Kidney epithelial cell (primary cell): Measurements from ENCODE around the gene ADCY3. TPM values are rescaled to one million over a fixed set of nuclear protein-coding genes. Genes with fewer than 3 reads are reported as not detected.

Experiments
- DNase-seq: peaks from one replicate; pipeline ENCODE4 v3.0.0-alpha.2; 2010; ENCODE audit warnings: low read depth
- H3K27me3 ChIP-seq: 2 replicates; pipeline ENCODE4 v1.6.0; 2011; ENCODE audit warnings: low read length; ENCODE audit not compliant: control insufficient read depth, insufficient read depth
- H3K36me3 ChIP-seq: 2 replicates; pipeline ENCODE4 v1.5.1; 2011; ENCODE audit warnings: low read length; ENCODE audit not compliant: control insufficient read depth, insufficient read depth
- H3K4me3 ChIP-seq: 2 replicates; pipeline ENCODE4 v1.5.1; 2011; ENCODE audit warnings: low read depth, mild to moderate bottlenecking, control low read depth, low read length
- CTCF ChIP-seq: IDR thresholded peaks from 2 replicates; pipeline ENCODE4 v1.5.1; 2011; ENCODE audit warnings: mild to moderate bottlenecking, moderate library complexity, low read length, control low read depth, inconsistent platforms; ENCODE audit not compliant: insufficient read depth, poor library complexity, severe bottlenecking
- total RNA-seq: library from RNA; depleted of rRNA; stranded (reverse); fragments of >200 nt; gene quantifications from 2 replicates; pipeline ENCODE4 v1.2.3, GENCODE V29; 2015

ADCY3 gene
- total RNA-seq, 1 donor from 2014 or later: 24.5 TPM

GRCh38 chr2:24834733-24835395, 85.2 kb downstream of the ADCY3 start:
- Histone ChIP-seq H3K27me3 (no peaks in the 10 kb centered on the region), H3K36me3 (no peaks in the 10 kb centered on the region), H3K4me3 (no peak overlapping the region)
- no peak for TF ChIP-seq CTCF
- no peak for DNase-seq

- H3K36me3 ChIP-seq: no peaks in the 10 kb centered on the region
- no peak for TF ChIP-seq CTCF
- no peak for DNase-seq
- no peaks in the 10 kb centered on the region for H3K27me3 ChIP-seq
- no peak overlapping the region for H3K4me3 ChIP-seq
Observed at GRCh38 chr2:24833821-24834732, 86.0 kb downstream of the ADCY3 start.

GRCh38 chr2:24832931-24833701, 86.9 kb downstream of the ADCY3 start:
- TF ChIP-seq CTCF: no peak
- Histone ChIP-seq H3K27me3 (no peaks in the 10 kb centered on the region), H3K36me3 (no peaks in the 10 kb centered on the region), H3K4me3 (no peak overlapping the region)
- DNase-seq: no peak

GRCh38 chr2:24832521-24832920, 87.5 kb downstream of the ADCY3 start:
- no peaks in the 10 kb centered on the region for H3K27me3 ChIP-seq
- TF ChIP-seq CTCF: no peak

GRCh38 chr2:24832073-24832461, 88.0 kb downstream of the ADCY3 start:
- DNase-seq: no peak
- H3K36me3 ChIP-seq: no peaks in the 10 kb centered on the region
- no peak overlapping the region for H3K4me3 ChIP-seq
- no peaks in the 10 kb centered on the region for H3K27me3 ChIP-seq
- TF ChIP-seq CTCF: no peak

More at GRCh38 chr2:24832521-24832920, 87.5 kb downstream of the ADCY3 start:
- no peak for DNase-seq
- no peak overlapping the region for H3K4me3 ChIP-seq
- H3K36me3 ChIP-seq: no peaks in the 10 kb centered on the region
